IMR-90 (cell line): Measurements from ENCODE around the gene ANKS4B.

Source experiments
- BHLHE40 ChIP-seq: fragments of 150-350 bp; IDR thresholded peaks from 2 replicates; pipeline ENCODE4 v1.6.1; 2016; ENCODE audit warnings: mild to moderate bottlenecking, low read depth, low read length
- CEBPB ChIP-seq: IDR thresholded peaks from 2 replicates; pipeline ENCODE4 v1.6.1; 2012; ENCODE audit warnings: low read depth, low read length, improper control_type of control experiment
- FOS ChIP-seq: fragments of 150-350 bp; IDR thresholded peaks from 2 replicates; pipeline ENCODE4 v1.6.1; 2016; ENCODE audit warnings: low read depth, low read length
- MAFK ChIP-seq: IDR thresholded peaks from 2 replicates; pipeline ENCODE4 v1.6.1; 2012; ENCODE audit warnings: low read depth, low read length, improper control_type of control experiment
- MXI1 ChIP-seq: IDR thresholded peaks from 2 replicates; pipeline ENCODE4 v1.6.1; 2012; ENCODE audit warnings: low read depth, mild to moderate bottlenecking, low read length, moderate library complexity, borderline replicate concordance
- POLR2A ChIP-seq: IDR thresholded peaks from 2 replicates; pipeline ENCODE4 v1.6.1; 2012; ENCODE audit warnings: mild to moderate bottlenecking, low read depth, low read length
- RAD21 ChIP-seq: IDR thresholded peaks from 2 replicates; pipeline ENCODE4 v1.6.1; 2012; ENCODE audit warnings: low read length, improper control_type of control experiment
- RCOR1 ChIP-seq: IDR thresholded peaks from 2 replicates; pipeline ENCODE4 v1.6.1; 2012; ENCODE audit warnings: mild to moderate bottlenecking, low read length, improper control_type of control experiment; ENCODE audit not compliant: insufficient replicate concordance
- SMC3 ChIP-seq: fragments of 150-350 bp; IDR thresholded peaks from 2 replicates; pipeline ENCODE4 v1.6.1; 2016; ENCODE audit warnings: low read depth, mild to moderate bottlenecking, antibody characterized with exemption, low read length, moderate library complexity
- TF ChIP-seq, protein P1 (sequence below): conservative IDR thresholded peaks from 2 replicates; pipeline ENCODE4 v1.5.1; 2012; ENCODE audit warnings: mild to moderate bottlenecking, low read depth, low read length, improper control_type of control experiment
- TF ChIP-seq, protein P2 (sequence below): fragments of 150-350 bp; IDR thresholded peaks from 2 replicates; pipeline ENCODE4 v1.6.1; 2017; ENCODE audit warnings: mild to moderate bottlenecking, antibody characterized with exemption, low read length, low read depth
- TF ChIP-seq, protein P3 (sequence below): fragments of 150-350 bp; IDR thresholded peaks from 2 replicates; pipeline ENCODE4 v1.6.1; 2016; ENCODE audit warnings: low read depth, mild to moderate bottlenecking, low read length, moderate library complexity, borderline replicate concordance

DNA sequence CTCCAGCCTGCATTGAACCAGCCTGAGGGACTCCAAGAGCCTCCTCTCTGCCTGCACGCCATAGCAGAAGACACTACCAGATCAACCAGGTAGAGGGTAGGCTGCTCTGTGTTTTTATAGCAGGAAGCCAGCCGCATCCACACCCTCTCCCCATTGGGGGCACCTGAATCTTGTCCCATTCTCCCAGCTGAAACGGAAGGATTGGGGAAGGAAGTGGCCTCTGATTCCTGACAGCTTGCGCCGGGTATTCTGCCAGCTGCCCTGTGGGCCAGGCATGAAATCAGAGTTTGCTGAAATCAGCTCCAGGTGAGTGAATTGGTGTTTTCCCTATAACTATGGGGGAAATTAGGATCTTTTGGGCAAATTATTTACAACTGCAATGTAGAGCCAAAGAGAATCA lies 22.0 kb upstream of the ANKS4B start, which contains the start of gene ZP2:
- TF ChIP-seq, protein P1, sequence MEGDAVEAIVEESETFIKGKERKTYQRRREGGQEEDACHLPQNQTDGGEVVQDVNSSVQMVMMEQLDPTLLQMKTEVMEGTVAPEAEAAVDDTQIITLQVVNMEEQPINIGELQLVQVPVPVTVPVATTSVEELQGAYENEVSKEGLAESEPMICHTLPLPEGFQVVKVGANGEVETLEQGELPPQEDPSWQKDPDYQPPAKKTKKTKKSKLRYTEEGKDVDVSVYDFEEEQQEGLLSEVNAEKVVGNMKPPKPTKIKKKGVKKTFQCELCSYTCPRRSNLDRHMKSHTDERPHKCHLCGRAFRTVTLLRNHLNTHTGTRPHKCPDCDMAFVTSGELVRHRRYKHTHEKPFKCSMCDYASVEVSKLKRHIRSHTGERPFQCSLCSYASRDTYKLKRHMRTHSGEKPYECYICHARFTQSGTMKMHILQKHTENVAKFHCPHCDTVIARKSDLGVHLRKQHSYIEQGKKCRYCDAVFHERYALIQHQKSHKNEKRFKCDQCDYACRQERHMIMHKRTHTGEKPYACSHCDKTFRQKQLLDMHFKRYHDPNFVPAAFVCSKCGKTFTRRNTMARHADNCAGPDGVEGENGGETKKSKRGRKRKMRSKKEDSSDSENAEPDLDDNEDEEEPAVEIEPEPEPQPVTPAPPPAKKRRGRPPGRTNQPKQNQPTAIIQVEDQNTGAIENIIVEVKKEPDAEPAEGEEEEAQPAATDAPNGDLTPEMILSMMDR, result no peak
- TF ChIP-seq FOS, result no peak
- TF ChIP-seq CEBPB, result no peak
- TF ChIP-seq, protein P2, sequence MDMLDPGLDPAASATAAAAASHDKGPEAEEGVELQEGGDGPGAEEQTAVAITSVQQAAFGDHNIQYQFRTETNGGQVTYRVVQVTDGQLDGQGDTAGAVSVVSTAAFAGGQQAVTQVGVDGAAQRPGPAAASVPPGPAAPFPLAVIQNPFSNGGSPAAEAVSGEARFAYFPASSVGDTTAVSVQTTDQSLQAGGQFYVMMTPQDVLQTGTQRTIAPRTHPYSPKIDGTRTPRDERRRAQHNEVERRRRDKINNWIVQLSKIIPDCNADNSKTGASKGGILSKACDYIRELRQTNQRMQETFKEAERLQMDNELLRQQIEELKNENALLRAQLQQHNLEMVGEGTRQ, result no peak
- TF ChIP-seq POLR2A, result no peak
- no peak for TF ChIP-seq SMC3
- TF ChIP-seq BHLHE40, result no peak
- no peak for TF ChIP-seq MAFK
- TF ChIP-seq RCOR1, result no peak
- no peak for TF ChIP-seq MXI1
- TF ChIP-seq, protein P3, sequence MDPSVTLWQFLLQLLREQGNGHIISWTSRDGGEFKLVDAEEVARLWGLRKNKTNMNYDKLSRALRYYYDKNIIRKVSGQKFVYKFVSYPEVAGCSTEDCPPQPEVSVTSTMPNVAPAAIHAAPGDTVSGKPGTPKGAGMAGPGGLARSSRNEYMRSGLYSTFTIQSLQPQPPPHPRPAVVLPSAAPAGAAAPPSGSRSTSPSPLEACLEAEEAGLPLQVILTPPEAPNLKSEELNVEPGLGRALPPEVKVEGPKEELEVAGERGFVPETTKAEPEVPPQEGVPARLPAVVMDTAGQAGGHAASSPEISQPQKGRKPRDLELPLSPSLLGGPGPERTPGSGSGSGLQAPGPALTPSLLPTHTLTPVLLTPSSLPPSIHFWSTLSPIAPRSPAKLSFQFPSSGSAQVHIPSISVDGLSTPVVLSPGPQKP, result no peak
- TF ChIP-seq RAD21, result no peak
